ENCODE measurements around the gene IL1R1.

The IL1R1 gene

DNA sequence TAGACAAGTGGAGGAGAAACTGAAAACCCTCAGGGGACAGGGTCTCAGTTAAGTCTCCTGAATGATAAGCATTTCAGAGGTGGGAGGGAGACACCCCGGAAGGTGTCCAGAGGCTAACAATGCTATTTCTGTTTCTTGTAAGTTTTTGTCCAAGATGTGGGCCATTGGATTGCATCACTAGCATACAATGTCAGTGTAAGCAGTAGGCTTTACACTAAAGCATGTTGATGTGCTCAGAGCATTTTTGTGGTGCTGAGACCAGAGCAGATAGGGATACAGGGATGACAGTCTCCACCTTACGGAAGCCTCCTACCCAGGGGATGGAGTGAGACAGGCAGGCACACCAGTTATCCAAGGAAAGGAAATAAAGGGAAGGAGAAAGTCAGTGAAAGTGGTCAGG lies 2.2 kb upstream of the IL1R1 start:
- CTCF ChIA-PET = interaction anchor here (0.9 to 5.6 kb wide), 8 partner anchors 11 to 120 kb away, joined by 3 to 40 read pairs (median 4); no protein-coding TSS in a partner anchor
- POLR2A ChIA-PET = interaction anchor here (1.1 kb wide), 1 partner anchor 18 kb away, joined by 3 read pairs; no protein-coding TSS in a partner anchor
- DNase-seq (ENCODE audit: low read depth, low spot score) = no peak
- no peak overlapping the region for H3K4me3 ChIP-seq (ENCODE audit: low read depth, low read length)
- TF ChIP-seq, protein P1, sequence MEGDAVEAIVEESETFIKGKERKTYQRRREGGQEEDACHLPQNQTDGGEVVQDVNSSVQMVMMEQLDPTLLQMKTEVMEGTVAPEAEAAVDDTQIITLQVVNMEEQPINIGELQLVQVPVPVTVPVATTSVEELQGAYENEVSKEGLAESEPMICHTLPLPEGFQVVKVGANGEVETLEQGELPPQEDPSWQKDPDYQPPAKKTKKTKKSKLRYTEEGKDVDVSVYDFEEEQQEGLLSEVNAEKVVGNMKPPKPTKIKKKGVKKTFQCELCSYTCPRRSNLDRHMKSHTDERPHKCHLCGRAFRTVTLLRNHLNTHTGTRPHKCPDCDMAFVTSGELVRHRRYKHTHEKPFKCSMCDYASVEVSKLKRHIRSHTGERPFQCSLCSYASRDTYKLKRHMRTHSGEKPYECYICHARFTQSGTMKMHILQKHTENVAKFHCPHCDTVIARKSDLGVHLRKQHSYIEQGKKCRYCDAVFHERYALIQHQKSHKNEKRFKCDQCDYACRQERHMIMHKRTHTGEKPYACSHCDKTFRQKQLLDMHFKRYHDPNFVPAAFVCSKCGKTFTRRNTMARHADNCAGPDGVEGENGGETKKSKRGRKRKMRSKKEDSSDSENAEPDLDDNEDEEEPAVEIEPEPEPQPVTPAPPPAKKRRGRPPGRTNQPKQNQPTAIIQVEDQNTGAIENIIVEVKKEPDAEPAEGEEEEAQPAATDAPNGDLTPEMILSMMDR (IDR thresholded peaks at IDR 0.05; ENCODE audit: insufficient read depth, low read length, missing control alignments) = no peak

DNA sequence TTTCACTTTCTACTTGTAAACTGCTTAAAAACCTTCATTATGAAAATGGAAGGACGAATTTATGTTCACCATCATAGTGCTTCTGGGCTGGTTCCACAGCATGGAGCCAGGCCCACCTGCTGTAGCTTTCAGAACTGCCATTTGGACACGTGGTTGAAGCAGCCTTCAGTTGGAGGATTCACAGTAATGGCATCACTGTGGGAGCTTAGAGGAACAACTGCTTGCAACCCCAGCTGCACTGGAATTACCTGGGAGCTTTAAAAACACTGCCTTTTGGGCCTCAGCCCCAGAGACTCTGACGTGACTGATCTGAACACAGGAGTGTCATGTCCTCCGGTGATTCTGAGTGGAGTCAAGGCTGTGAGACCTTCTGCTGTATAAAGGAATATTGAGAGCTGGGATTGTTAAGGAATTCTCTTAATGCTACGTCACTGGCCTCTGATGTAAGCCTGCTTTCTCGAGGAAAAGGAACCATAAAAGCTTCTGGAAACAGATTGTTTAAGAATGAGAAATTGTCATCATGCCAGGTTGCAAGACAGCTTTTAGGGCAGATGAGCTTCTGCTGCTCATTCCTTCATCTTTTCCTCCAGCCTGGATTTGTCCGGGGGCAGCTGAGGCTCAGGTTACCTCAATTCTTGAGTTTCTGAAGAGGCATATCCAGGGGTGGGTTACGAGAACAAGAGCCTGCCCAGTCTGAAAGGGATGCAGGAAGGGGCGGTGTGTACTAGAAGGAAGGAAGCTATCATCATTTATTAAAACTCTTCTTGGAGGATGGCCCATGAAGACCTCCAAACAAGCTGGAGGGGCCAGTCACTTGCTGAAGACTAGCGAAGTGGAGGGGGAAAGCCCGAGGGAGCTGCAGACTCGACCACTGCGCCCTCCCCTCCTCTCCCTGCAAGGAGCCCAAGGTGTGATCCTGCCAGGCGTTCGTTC lies 1.3 kb upstream of the IL1R1 start:
- DNase-seq (ENCODE audit: low read depth, low spot score) = peak; percentile 86
- TF ChIP-seq, protein P1 (IDR thresholded peaks at IDR 0.05; ENCODE audit: insufficient read depth, low read length, missing control alignments) = no peak
- CTCF ChIA-PET = interaction anchor here (0.7 to 5.6 kb wide), 21 partner anchors 10 to 135 kb away, joined by 3 to 40 read pairs (median 3); no protein-coding TSS in a partner anchor
- POLR2A ChIA-PET = interaction anchor here (0.9 to 1.7 kb wide), 6 partner anchors 19 to 124 kb away, joined by 3 to 6 read pairs (median 3); no protein-coding TSS in a partner anchor
- no peak overlapping the region for H3K4me3 ChIP-seq (ENCODE audit: low read depth, low read length)

DNA sequence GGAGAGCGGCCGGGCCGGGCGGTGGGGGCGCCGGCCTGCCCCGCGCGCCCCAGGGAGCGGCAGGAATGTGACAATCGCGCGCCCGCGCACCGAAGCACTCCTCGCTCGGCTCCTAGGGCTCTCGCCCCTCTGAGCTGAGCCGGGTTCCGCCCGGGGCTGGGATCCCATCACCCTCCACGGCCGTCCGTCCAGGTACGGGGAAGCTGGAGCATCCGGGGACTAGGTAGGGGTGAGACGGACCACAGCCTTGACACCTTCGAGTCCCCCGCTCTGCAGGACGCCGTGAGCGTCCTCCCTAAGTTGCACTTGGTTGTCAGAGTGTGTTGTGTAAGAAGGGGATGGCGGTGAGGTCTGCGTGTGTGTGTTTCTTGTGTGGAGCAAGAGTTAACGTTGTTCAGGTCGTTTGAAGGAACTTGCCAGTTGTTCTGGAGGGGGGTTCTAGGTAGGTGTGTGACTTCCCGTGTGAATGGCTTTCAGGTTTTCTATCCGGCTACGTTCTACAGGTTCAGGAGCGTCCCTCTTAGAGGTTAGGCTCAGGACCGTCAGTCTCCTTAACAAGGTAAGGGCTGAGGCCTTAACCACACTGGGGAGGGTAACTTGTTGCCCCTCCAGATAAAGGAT lies 393 bp downstream of the IL1R1 start:
- ChIA-PET POLR2A (interaction anchor here (0.9 to 1.7 kb wide), 6 partner anchors 15 to 117 kb away, joined by 3 to 6 read pairs (median 3); no protein-coding TSS in a partner anchor), CTCF (interaction anchor here (0.9 to 5.6 kb wide), 11 partner anchors 10 to 137 kb away, joined by 3 to 40 read pairs (median 4); no protein-coding TSS in a partner anchor)
- TF ChIP-seq, protein P1 (IDR thresholded peaks at IDR 0.05; ENCODE audit: insufficient read depth, low read length, missing control alignments) = no peak
- H3K4me3 ChIP-seq (ENCODE audit: low read depth, low read length) = peak overlapping the region; percentile 69
- DNase-seq (ENCODE audit: low read depth, low spot score) = no peak

DNA sequence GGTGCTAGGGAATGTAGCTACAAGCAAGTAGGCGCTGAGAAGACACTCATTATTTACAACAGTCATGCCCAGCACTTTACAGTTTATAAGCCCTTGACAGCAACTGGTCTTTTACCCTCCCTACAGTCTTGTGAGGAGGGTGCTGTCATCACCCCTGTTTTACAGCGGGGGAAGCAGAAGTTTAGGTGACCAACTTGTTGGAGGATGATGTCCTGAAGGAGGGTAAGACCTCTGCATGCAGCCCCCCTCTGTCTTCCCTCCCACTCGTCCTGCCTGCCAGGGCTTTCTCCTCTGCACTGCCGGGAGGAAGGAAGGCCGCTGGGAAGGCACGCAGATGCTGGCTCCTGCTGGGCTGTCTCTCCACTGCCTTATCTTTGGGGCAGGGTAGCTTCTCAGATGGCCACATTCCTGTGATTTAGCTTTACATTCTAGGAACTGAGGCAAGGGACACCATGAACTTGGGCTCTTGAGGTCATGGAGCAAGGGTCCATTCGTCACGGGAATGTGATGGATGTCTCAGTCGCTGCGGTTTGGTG lies 972 bp downstream of the IL1R1 start:
- TF ChIP-seq, protein P1 (IDR thresholded peaks at IDR 0.05; ENCODE audit: insufficient read depth, low read length, missing control alignments) = no peak

DNA sequence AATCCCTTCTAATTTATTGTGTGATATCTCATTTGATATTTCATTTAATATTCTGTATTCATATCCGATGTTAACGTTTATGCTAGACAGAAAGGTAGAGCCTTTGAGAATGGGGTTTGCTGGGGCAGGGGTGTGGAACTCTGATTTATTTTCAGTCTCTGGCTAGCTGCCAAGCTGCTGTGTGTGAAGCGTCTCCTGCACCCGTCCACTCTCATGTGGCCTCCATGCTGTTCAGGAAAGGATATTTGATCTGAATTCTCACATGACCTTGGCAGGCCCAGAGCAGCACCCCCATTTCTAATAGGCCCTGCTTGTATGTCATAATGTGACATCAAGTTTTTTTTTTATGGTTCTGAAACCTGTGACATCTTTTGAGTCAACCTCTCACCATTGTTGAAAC lies 1.6 kb downstream of the IL1R1 start:
- ChIA-PET CTCF (interaction anchor here (1.4 to 5.6 kb wide), 4 partner anchors 14 to 124 kb away, joined by 3 to 40 read pairs (median 8); no protein-coding TSS in a partner anchor), POLR2A (no interaction called here)
- H3K4me3 ChIP-seq (ENCODE audit: low read depth, low read length) = no peak overlapping the region; the same call in 1 of the 2 replicates
- DNase-seq (ENCODE audit: low read depth, low spot score) = no peak
- TF ChIP-seq, protein P1 (IDR thresholded peaks at IDR 0.05; ENCODE audit: insufficient read depth, low read length, missing control alignments) = no peak

More for the DNA sequence above, 972 bp downstream of the IL1R1 start:
- H3K4me3 ChIP-seq (ENCODE audit: low read depth, low read length) = peak overlapping the region; percentile 69
- CTCF ChIA-PET = interaction anchor here (0.9 to 5.6 kb wide), 5 partner anchors 9 to 123 kb away, joined by 3 to 40 read pairs (median 4); no protein-coding TSS in a partner anchor
- DNase-seq (ENCODE audit: low read depth, low spot score) = no peak
- POLR2A ChIA-PET = interaction anchor here (1.2 kb wide), 2 partner anchors 16 to 23 kb away, joined by 3 to 5 read pairs; no protein-coding TSS in a partner anchor

Measured in AG04449 (cell line).